Hepatocyte (in vitro differentiated cells): Measurements from ENCODE around the gene TEAD3. TPM values are rescaled to one million over a fixed set of nuclear protein-coding genes. Genes with fewer than 3 reads are reported as not detected.
A peak's percentile ranks its signal among the peaks of the same experiment; 100 is the strongest.

Source experiments
- DNase-seq: peaks from one replicate; pipeline ENCODE4 v3.0.0-alpha.2; 2016; ENCODE audit warnings: low spot score
- H2AFZ ChIP-seq: fragments of 200-600 bp; sonication (generic); 2 replicates; pipeline ENCODE4 v1.6.0; 2016; ENCODE audit warnings: antibody characterized with exemption, mild to moderate bottlenecking
- H3K27ac ChIP-seq: fragments of 200-600 bp; sonication (generic); 2 replicates; pipeline ENCODE4 v1.5.1; 2016; ENCODE audit warnings: mild to moderate bottlenecking
- H3K27me3 ChIP-seq: fragments of 200-600 bp; sonication (generic); 2 replicates; pipeline ENCODE4 v1.6.1; 2016
- H3K36me3 ChIP-seq: fragments of 200-600 bp; sonication (generic); replicated peaks from 2 replicates; pipeline ENCODE4 v1.5.1; 2016; ENCODE audit warnings: low read depth; ENCODE audit not compliant: insufficient read depth
- H3K4me1 ChIP-seq: fragments of 200-600 bp; sonication (generic); 2 replicates; pipeline ENCODE4 v1.5.1; 2016; ENCODE audit warnings: mild to moderate bottlenecking, moderate library complexity; ENCODE audit not compliant: insufficient read depth
- H3K4me2 ChIP-seq: fragments of 200-600 bp; sonication (generic); 2 replicates; pipeline ENCODE4 v1.6.0; 2016
- H3K4me3 ChIP-seq: fragments of 200-600 bp; sonication (generic); 2 replicates; pipeline ENCODE4 v1.5.1; 2016; ENCODE audit warnings: mild to moderate bottlenecking
- H3K79me2 ChIP-seq: fragments of 200-600 bp; sonication (generic); 2 replicates; pipeline ENCODE4 v1.6.0; 2017; ENCODE audit warnings: mild to moderate bottlenecking
- H3K9me2 ChIP-seq: fragments of 200-600 bp; sonication (generic); replicated peaks from 2 replicates; pipeline ENCODE4 v1.6.0; 2017; ENCODE audit warnings: mild to moderate bottlenecking; ENCODE audit not compliant: insufficient read depth
- H3K9me3 ChIP-seq: fragments of 200-600 bp; sonication (generic); 2 replicates; pipeline ENCODE4 v1.5.1; 2016; ENCODE audit warnings: low read depth, mild to moderate bottlenecking
- H4K20me1 ChIP-seq: fragments of 200-600 bp; sonication (generic); 2 replicates; pipeline ENCODE4 v1.6.0; 2016; ENCODE audit warnings: mild to moderate bottlenecking; ENCODE audit not compliant: insufficient read depth, poor library complexity, severe bottlenecking
- EZH2 ChIP-seq: fragments of 200-600 bp; sonication (generic); IDR thresholded peaks from 2 replicates; pipeline ENCODE4 v1.6.1; 2016; ENCODE audit warnings: antibody characterized with exemption, mild to moderate bottlenecking, borderline replicate concordance
- EZH2phosphoT487 ChIP-seq: fragments of 200-600 bp; sonication (generic); IDR thresholded peaks from one replicate; pipeline ENCODE4 v1.6.1; 2018; ENCODE audit warnings: antibody characterized with exemption, mild to moderate bottlenecking, low read depth, moderate library complexity; ENCODE audit not compliant: unreplicated experiment, severe bottlenecking
- WGBS: methylation state at CpG from one replicate; pipeline ENCODE4 v1.1.6; 2016; ENCODE audit warnings: low lambda C conversion rate; ENCODE audit errors: missing lambda C conversion rate; 5-methylcytosine and 5-hydroxymethylcytosine counted together
- polyA plus RNA-seq: library from polyadenylated mRNA; unstranded; fragments of >200 nt; fragmentation: Nextera tagmentation; extraction: Ambion mirVana; gene quantifications from 2 replicates; pipeline ENCODE4 v1.2.1, GENCODE V29; 2016
- total RNA-seq: library from RNA; depleted of rRNA; stranded (reverse); fragments of >200 nt; gene quantifications from 2 replicates; pipeline ENCODE4 v1.2.3, GENCODE V29; 2014
- TF ChIP-seq, protein P1 (sequence below): fragments of 200-600 bp; sonication (generic); IDR thresholded peaks from 2 replicates; pipeline ENCODE4 v1.5.1; 2016; ENCODE audit warnings: antibody characterized with exemption, mild to moderate bottlenecking; ENCODE audit not compliant: poor library complexity

The TEAD3 gene
- total and polyA plus RNA-seq, 2 experiments from 2014 or later: 26.3 to 33.0 TPM

DNA sequence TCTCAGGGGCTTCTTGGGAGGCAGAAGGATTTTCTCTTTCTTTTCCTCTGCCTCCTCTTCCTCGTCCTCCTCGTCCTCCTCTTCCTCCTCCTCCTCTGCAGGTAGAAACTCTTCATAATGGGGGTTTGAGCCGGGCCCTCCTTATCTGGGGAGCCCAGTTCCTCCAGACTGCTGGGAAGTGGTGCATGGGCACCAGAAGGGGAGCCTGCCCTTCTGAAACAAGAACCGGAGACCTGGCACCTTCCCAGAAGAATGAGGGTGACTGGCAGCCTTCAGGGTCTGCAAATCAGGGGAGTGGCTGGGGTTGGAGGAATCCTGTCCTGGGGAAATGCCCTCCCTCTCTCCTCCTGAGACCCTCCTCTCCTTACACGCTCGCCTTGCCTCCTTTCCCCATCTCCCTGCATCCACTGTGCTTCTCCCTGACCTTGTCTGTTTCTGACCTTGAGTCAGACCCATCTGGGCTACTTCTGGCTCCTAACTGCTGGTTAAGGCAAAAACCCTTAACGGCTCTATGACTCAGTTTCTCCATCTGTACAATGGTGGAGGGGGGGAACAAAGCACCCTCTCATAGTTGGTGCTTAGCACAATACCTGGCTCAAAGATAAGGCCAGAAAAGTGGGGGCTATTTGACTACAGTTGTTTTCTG lies 14.2 kb upstream of the TEAD3 start:
- Histone ChIP-seq H3K27me3 (no peaks in the 10 kb centered on the region), H4K20me1 (no peaks in the 10 kb centered on the region), H3K4me3 (no peak overlapping the region), H3K9me2 (no peaks in the 10 kb centered on the region), H3K79me2 (no peaks in the 10 kb centered on the region), H3K27ac (no peak overlapping the region), H3K4me1 (no peaks in the 10 kb centered on the region), H2AFZ (no peak overlapping the region), H3K4me2 (peak overlapping the region; percentile 46), H3K9me3 (no peaks in the 10 kb centered on the region), H3K36me3 (no peaks in the 10 kb centered on the region)
- 87% methylated on average over 7 of the region's 7 CpGs for WGBS
- DNase-seq: no peak
- TF ChIP-seq, protein P1, sequence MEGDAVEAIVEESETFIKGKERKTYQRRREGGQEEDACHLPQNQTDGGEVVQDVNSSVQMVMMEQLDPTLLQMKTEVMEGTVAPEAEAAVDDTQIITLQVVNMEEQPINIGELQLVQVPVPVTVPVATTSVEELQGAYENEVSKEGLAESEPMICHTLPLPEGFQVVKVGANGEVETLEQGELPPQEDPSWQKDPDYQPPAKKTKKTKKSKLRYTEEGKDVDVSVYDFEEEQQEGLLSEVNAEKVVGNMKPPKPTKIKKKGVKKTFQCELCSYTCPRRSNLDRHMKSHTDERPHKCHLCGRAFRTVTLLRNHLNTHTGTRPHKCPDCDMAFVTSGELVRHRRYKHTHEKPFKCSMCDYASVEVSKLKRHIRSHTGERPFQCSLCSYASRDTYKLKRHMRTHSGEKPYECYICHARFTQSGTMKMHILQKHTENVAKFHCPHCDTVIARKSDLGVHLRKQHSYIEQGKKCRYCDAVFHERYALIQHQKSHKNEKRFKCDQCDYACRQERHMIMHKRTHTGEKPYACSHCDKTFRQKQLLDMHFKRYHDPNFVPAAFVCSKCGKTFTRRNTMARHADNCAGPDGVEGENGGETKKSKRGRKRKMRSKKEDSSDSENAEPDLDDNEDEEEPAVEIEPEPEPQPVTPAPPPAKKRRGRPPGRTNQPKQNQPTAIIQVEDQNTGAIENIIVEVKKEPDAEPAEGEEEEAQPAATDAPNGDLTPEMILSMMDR: no peak
- no peak for TF ChIP-seq EZH2phosphoT487
- no peak for TF ChIP-seq EZH2

DNA sequence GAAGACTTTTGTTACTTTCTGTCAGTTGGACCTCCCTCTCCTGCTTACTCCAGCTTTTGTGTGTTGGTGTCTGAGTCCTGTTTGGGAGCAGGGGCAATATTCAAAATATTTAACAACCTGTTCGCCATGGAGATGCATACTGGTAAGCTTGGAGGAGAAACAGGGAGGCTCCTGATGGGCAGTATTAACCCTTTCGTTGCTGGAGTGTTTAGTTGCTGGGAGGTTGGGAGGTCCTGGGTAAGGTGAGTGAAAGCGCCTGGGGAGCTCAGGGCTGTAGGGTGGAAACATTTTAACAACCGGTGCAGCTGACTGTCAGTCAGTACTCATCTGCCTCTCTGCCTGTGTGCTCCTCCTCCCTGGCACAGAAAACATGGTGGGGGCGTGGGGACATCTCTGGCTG lies 11.7 kb upstream of the TEAD3 start:
- Histone ChIP-seq H3K9me2 (no peaks in the 10 kb centered on the region), H3K4me3 (no peak overlapping the region), H3K27me3 (no peaks in the 10 kb centered on the region), H2AFZ (no peak overlapping the region), H3K9me3 (no peaks in the 10 kb centered on the region), H4K20me1 (no peaks in the 10 kb centered on the region), H3K79me2 (no peaks in the 10 kb centered on the region), H3K4me2 (no peak overlapping the region), H3K36me3 (no peaks in the 10 kb centered on the region), H3K4me1 (no peaks in the 10 kb centered on the region), H3K27ac (no peak overlapping the region)
- TF ChIP-seq EZH2 (no peak), EZH2phosphoT487 (no peak)
- TF ChIP-seq, protein P1: no peak
- 57% methylated on average over 5 of the region's 5 CpGs for WGBS
- DNase-seq: no peak

DNA sequence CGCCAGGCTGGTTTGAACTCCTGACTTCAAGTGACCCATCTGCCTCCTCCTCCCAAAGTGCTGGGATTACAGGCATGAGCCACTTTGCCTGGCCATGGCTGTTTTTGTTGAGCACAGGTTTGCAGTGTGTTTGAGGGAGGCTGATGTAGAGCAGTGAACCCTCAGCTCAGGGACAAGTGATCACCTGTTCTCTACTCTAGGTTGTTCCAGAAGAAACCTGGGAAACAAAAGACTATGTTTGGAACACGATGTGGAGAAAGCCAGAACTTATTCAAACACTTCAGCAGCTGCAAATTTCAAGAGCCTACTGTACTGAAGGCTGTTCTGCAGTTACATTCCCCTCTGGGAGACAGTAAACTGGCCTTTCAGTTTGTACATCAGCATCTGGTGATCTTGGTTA lies 11.1 kb upstream of the TEAD3 start:
- TF ChIP-seq EZH2phosphoT487 (no peak), EZH2 (no peak)
- TF ChIP-seq, protein P1: no peak
- H3K36me3 ChIP-seq: no peaks in the 10 kb centered on the region
- H2AFZ ChIP-seq: no peak overlapping the region
- no peaks in the 10 kb centered on the region for H3K4me1 ChIP-seq
- no peaks in the 10 kb centered on the region for H3K79me2 ChIP-seq
- H3K9me2 ChIP-seq: no peaks in the 10 kb centered on the region
- H3K4me2 ChIP-seq: no peak overlapping the region
- DNase-seq: no peak
- H3K27me3 ChIP-seq: no peaks in the 10 kb centered on the region
- no peaks in the 10 kb centered on the region for H3K9me3 ChIP-seq
- H3K27ac ChIP-seq: no peak overlapping the region
- H3K4me3 ChIP-seq: no peak overlapping the region
- WGBS: 84% methylated on average over 2 of the region's 2 CpGs
- H4K20me1 ChIP-seq: no peaks in the 10 kb centered on the region

DNA sequence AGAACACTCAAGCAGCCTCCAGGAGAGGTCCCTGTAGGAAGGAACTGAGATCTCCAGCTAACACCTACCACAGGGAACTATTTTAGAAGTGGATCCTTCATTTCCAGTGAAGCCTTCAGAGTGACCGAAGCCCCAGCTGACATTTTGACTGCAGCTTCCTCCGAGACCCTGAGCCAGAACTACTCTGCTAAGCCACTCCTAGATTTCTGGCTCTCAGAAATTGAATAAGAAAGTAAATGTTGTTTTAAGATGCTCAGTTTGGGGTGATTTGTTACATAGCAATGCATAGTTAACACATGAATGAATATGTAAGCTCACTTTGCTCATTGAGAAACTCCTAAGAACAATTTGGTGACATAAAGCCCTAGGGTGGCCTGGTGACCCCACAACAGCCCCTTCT lies 10.3 kb upstream of the TEAD3 start:
- Histone ChIP-seq H4K20me1 (no peaks in the 10 kb centered on the region), H3K4me3 (no peak overlapping the region), H3K27me3 (no peaks in the 10 kb centered on the region), H3K36me3 (no peaks in the 10 kb centered on the region), H3K9me3 (no peaks in the 10 kb centered on the region), H3K79me2 (no peaks in the 10 kb centered on the region), H3K27ac (no peak overlapping the region), H3K9me2 (no peaks in the 10 kb centered on the region), H2AFZ (no peak overlapping the region), H3K4me2 (no peak overlapping the region), H3K4me1 (no peaks in the 10 kb centered on the region)
- TF ChIP-seq, protein P1: no peak
- TF ChIP-seq EZH2phosphoT487: no peak
- 92% methylated on average over 2 of the region's 2 CpGs for WGBS
- DNase-seq: no peak
